Effector memory CD4-positive, alpha-beta T cell (primary cell): Measurements from ENCODE around the gene SIRT2.

ENCODE experiments used
- DNase-seq, 3 donors: peaks; one replicate each; pipeline ENCODE4 v3.0.0-alpha.2; 2020
- H3K27ac ChIP-seq: 2 replicates; pipeline ENCODE4 v1.7.0; 2013; ENCODE audit warnings: mild to moderate bottlenecking, low read length, moderate library complexity; ENCODE audit not compliant: insufficient read depth, poor library complexity, severe bottlenecking
- H3K27me3 ChIP-seq: replicated peaks from 2 replicates; pipeline ENCODE4 v1.7.0; 2013; ENCODE audit warnings: mild to moderate bottlenecking, low read length; ENCODE audit not compliant: insufficient read depth, control insufficient read depth, poor library complexity, severe bottlenecking
- H3K36me3 ChIP-seq: 2 replicates; pipeline ENCODE4 v1.7.0; 2013; ENCODE audit warnings: mild to moderate bottlenecking, low read length, moderate library complexity; ENCODE audit not compliant: control insufficient read depth, insufficient read depth
- H3K4me1 ChIP-seq: 2 replicates; pipeline ENCODE4 v1.7.0; 2013; ENCODE audit warnings: low read length, mild to moderate bottlenecking; ENCODE audit not compliant: control insufficient read depth, insufficient read depth, poor library complexity, severe bottlenecking
- H3K4me3 ChIP-seq: 2 replicates; pipeline ENCODE4 v1.7.0; 2013; ENCODE audit warnings: low read length, low read depth, mild to moderate bottlenecking; ENCODE audit not compliant: insufficient read depth, poor library complexity, severe bottlenecking
- H3K9me3 ChIP-seq: 2 replicates; pipeline ENCODE4 v1.7.0; 2013; ENCODE audit warnings: mild to moderate bottlenecking, low read length, moderate library complexity; ENCODE audit not compliant: control insufficient read depth

The SIRT2 gene

GRCh38 chr19:38911388-38912001, 12.1 kb upstream of the SIRT2 start:
- DNase-seq: no peak

GRCh38 chr19:38910488-38910887, 11.1 kb upstream of the SIRT2 start:
- H3K36me3 ChIP-seq: peaks cover 20% of the 10 kb centered on the region
- H3K9me3 ChIP-seq: no peaks in the 10 kb centered on the region
- H3K27ac ChIP-seq: no peak overlapping the region
- no peaks in the 10 kb centered on the region for H3K27me3 ChIP-seq
- H3K4me3 ChIP-seq: no peak overlapping the region
- DNase-seq: no peak
- H3K4me1 ChIP-seq: no peaks in the 10 kb centered on the region

More at GRCh38 chr19:38911388-38912001, 12.1 kb upstream of the SIRT2 start:
- Histone ChIP-seq H3K4me1 (no peaks in the 10 kb centered on the region), H3K9me3 (no peaks in the 10 kb centered on the region), H3K27ac (no peak overlapping the region), H3K36me3 (peaks cover 14% of the 10 kb centered on the region), H3K4me3 (no peak overlapping the region), H3K27me3 (no peaks in the 10 kb centered on the region)

GRCh38 chr19:38908911-38909310, 9.5 kb upstream of the SIRT2 start:
- Histone ChIP-seq H3K9me3 (no peaks in the 10 kb centered on the region), H3K36me3 (peaks cover 32% of the 10 kb centered on the region), H3K27me3 (no peaks in the 10 kb centered on the region), H3K4me1 (no peaks in the 10 kb centered on the region), H3K27ac (no peak overlapping the region), H3K4me3 (no peak overlapping the region)
- no peak for DNase-seq

GRCh38 chr19:38907670-38908069, 8.3 kb upstream of the SIRT2 start:
- H3K36me3 ChIP-seq: peaks cover 32% of the 10 kb centered on the region
- no peaks in the 10 kb centered on the region for H3K4me1 ChIP-seq
- H3K9me3 ChIP-seq: no peaks in the 10 kb centered on the region
- no peak overlapping the region for H3K27ac ChIP-seq
- no peaks in the 10 kb centered on the region for H3K27me3 ChIP-seq
- DNase-seq: no peak
- no peak overlapping the region for H3K4me3 ChIP-seq

- DNase-seq: no peak
Observed at GRCh38 chr19:38907227-38907626, 7.8 kb upstream of the SIRT2 start.

GRCh38 chr19:38905620-38906019, 6.2 kb upstream of the SIRT2 start:
- no peaks in the 10 kb centered on the region for H3K27me3 ChIP-seq
- peaks cover 32% of the 10 kb centered on the region for H3K36me3 ChIP-seq
- no peak overlapping the region for H3K27ac ChIP-seq
- no peak overlapping the region for H3K4me3 ChIP-seq
- H3K4me1 ChIP-seq: peaks cover 3% of the 10 kb centered on the region
- no peaks in the 10 kb centered on the region for H3K9me3 ChIP-seq
- no peak for DNase-seq

More at GRCh38 chr19:38907227-38907626, 7.8 kb upstream of the SIRT2 start:
- H3K27ac ChIP-seq: no peak overlapping the region
- H3K36me3 ChIP-seq: peaks cover 32% of the 10 kb centered on the region
- H3K4me3 ChIP-seq: no peak overlapping the region
- H3K4me1 ChIP-seq: no peaks in the 10 kb centered on the region
- no peaks in the 10 kb centered on the region for H3K27me3 ChIP-seq
- no peaks in the 10 kb centered on the region for H3K9me3 ChIP-seq

GRCh38 chr19:38904581-38905539, 5.4 kb upstream of the SIRT2 start:
- no peaks in the 10 kb centered on the region for H3K9me3 ChIP-seq
- no peak overlapping the region for H3K27ac ChIP-seq
- peaks cover 32% of the 10 kb centered on the region for H3K36me3 ChIP-seq

GRCh38 chr19:38901683-38902082, 2.3 kb upstream of the SIRT2 start:
- DNase-seq: no peak
- peaks cover 18% of the 10 kb centered on the region for H3K4me1 ChIP-seq
- H3K4me3 ChIP-seq: no peak overlapping the region
- H3K9me3 ChIP-seq: no peaks in the 10 kb centered on the region
- H3K27ac ChIP-seq: no peak overlapping the region
- H3K27me3 ChIP-seq: no peaks in the 10 kb centered on the region
- peaks cover 19% of the 10 kb centered on the region for H3K36me3 ChIP-seq

More at GRCh38 chr19:38904581-38905539, 5.4 kb upstream of the SIRT2 start:
- Histone ChIP-seq H3K27me3 (no peaks in the 10 kb centered on the region), H3K4me3 (no peak overlapping the region), H3K4me1 (peaks cover 8% of the 10 kb centered on the region)
- DNase-seq: no peak

GRCh38 chr19:38900743-38901190, 1.3 kb upstream of the SIRT2 start:
- Histone ChIP-seq H3K4me1 (peaks cover 18% of the 10 kb centered on the region), H3K27ac (peak overlapping the region; percentile 98), H3K36me3 (peaks cover 15% of the 10 kb centered on the region), H3K4me3 (peak overlapping the region; percentile 79), H3K9me3 (no peaks in the 10 kb centered on the region), H3K27me3 (no peaks in the 10 kb centered on the region)
- no peak for DNase-seq

- Histone ChIP-seq H3K36me3 (peaks cover 10% of the 10 kb centered on the region), H3K27me3 (no peaks in the 10 kb centered on the region), H3K9me3 (no peaks in the 10 kb centered on the region), H3K4me3 (peak overlapping the region; percentile 79), H3K4me1 (peaks cover 18% of the 10 kb centered on the region), H3K27ac (peak overlapping the region; percentile 98)
- no peak for DNase-seq
Observed at GRCh38 chr19:38900202-38900629, 798 bp upstream of the SIRT2 start.
